Caki2 (cell line): Measurements from ENCODE around the gene ZNF232. TPM values are rescaled to one million over a fixed set of nuclear protein-coding genes. Genes with fewer than 3 reads are reported as not detected.
"Not testable (repeated sequence)": the region's sequence is repeated elsewhere in the genome, so short reads cannot be mapped to it uniquely, and the experiment has no call there.

Experiments
- DNase-seq: peaks from one replicate; pipeline ENCODE4 v3.0.0-alpha.2; 2015; ENCODE audit warnings: low read depth
- in situ Hi-C: cut with HindIII; loops from 2 replicates; pipeline ENCODE4 v1.10.0; 2016; ENCODE audit warnings: low sequenced_read_pairs, low pct_unique_long_range_greater_than_20kb, mixed read lengths
- total RNA-seq: library from RNA; depleted of rRNA; stranded (reverse); fragments of >200 nt; shearing (Covaris generic); gene quantifications from 2 replicates; pipeline ENCODE4 v1.2.3, GENCODE V29; 2014; ENCODE audit warnings: low replicate concordance

Gene ZNF232
- total RNA-seq, 1 experiment from 2014 or later, result 18.5 TPM

GRCh38 chr17:5131799-5132502 is 20.3 kb upstream of the ZNF232 start:
- in situ Hi-C loops, result not testable (repeated sequence)

GRCh38 chr17:5131146-5131715 is 19.6 kb upstream of the ZNF232 start:
- in situ Hi-C loops, result no loop called here
- DNase-seq, result no peak

More at GRCh38 chr17:5131799-5132502, 20.3 kb upstream of the ZNF232 start:
- DNase-seq, result not testable (repeated sequence)

- in situ Hi-C loops, DNase-seq: not testable (repeated sequence)
These were observed 19.0 kb upstream of the ZNF232 start for GRCh38 chr17:5130687-5131086.

- in situ Hi-C loops, DNase-seq: not testable (repeated sequence)
These were observed 18.6 kb upstream of the ZNF232 start for GRCh38 chr17:5130261-5130660.

- DNase-seq, in situ Hi-C loops: not testable (repeated sequence)
These were observed 18.1 kb upstream of the ZNF232 start for GRCh38 chr17:5129770-5130169.

- DNase-seq, result no peak
- in situ Hi-C loops, result no loop called here
These were observed 17.3 kb upstream of the ZNF232 start for GRCh38 chr17:5128905-5129535.

GRCh38 chr17:5128387-5128786 is 16.7 kb upstream of the ZNF232 start:
- DNase-seq, in situ Hi-C loops: not testable (repeated sequence)

GRCh38 chr17:5127910-5128309 is 16.2 kb upstream of the ZNF232 start:
- in situ Hi-C loops, result no loop called here
- DNase-seq, result no peak

- DNase-seq, result no peak
- in situ Hi-C loops, result no loop called here
These were observed 15.2 kb upstream of the ZNF232 start for GRCh38 chr17:5126719-5127488.

GRCh38 chr17:5124896-5125295 is 13.2 kb upstream of the ZNF232 start:
- DNase-seq, in situ Hi-C loops: not testable (repeated sequence)

- in situ Hi-C loops, DNase-seq: not testable (repeated sequence)
These were observed 12.6 kb upstream of the ZNF232 start for GRCh38 chr17:5124125-5124760.

GRCh38 chr17:5123343-5124124 is 11.9 kb upstream of the ZNF232 start:
- DNase-seq, result no peak
- in situ Hi-C loops, result no loop called here

- in situ Hi-C loops, result no loop called here
These were observed 11.1 kb upstream of the ZNF232 start for GRCh38 chr17:5122586-5123342.

GRCh38 chr17:5122056-5122455 is 10.4 kb upstream of the ZNF232 start:
- DNase-seq, in situ Hi-C loops: not testable (repeated sequence)

More at GRCh38 chr17:5122586-5123342, 11.1 kb upstream of the ZNF232 start:
- DNase-seq, result no peak

- in situ Hi-C loops, result no loop called here
These were observed 9.6 kb upstream of the ZNF232 start for GRCh38 chr17:5121186-5121841.

GRCh38 chr17:5120436-5121185 is 8.9 kb upstream of the ZNF232 start:
- in situ Hi-C loops, DNase-seq: not testable (repeated sequence)

More at GRCh38 chr17:5121186-5121841, 9.6 kb upstream of the ZNF232 start:
- DNase-seq, result no peak
